ENCODE measurements around the gene DHRS3. TPM values are rescaled to one million over a fixed set of nuclear protein-coding genes. Genes with fewer than 3 reads are reported as not detected.
"Not testable (repeated sequence)": the region's sequence is repeated elsewhere in the genome, so short reads cannot be mapped to it uniquely, and the experiment has no call there.

The DHRS3 gene
- total RNA-seq (2014; rRNA removed; shearing (Covaris generic)) = not detected in 2 replicates

GRCh38 chr1:12617901-12618660, at the start of gene DHRS3:
Gene DHRS3, minus strand, starts transcription at chr1:12618210. Its CDS starts 862 bp downstream, at chr1:12617348.
- DNase-seq (ENCODE audit: low spot score) = no peak

GRCh38 chr1:12666141-12666735, 48.2 kb upstream of the DHRS3 start:
- no peak for DNase-seq (ENCODE audit: low spot score)

- DNase-seq (ENCODE audit: low spot score) = no peak
These were observed 47.5 kb upstream of the DHRS3 start for GRCh38 chr1:12665511-12665910.

- DNase-seq (ENCODE audit: low spot score) = no peak
These were observed 44.5 kb upstream of the DHRS3 start for GRCh38 chr1:12662556-12662955.

GRCh38 chr1:12661606-12662219, 43.7 kb upstream of the DHRS3 start:
- no peak for DNase-seq (ENCODE audit: low spot score)

GRCh38 chr1:12658531-12659453, 40.8 kb upstream of the DHRS3 start:
- peak; percentile 42 for DNase-seq (ENCODE audit: low spot score)

- DNase-seq (ENCODE audit: low spot score) = not testable (repeated sequence)
These were observed 40.0 kb upstream of the DHRS3 start for GRCh38 chr1:12657885-12658512.

GRCh38 chr1:12657060-12657884, 39.3 kb upstream of the DHRS3 start:
- no peak for DNase-seq (ENCODE audit: low spot score)

GRCh38 chr1:12656575-12656974, 38.6 kb upstream of the DHRS3 start:
- no peak for DNase-seq (ENCODE audit: low spot score)

- no peak for DNase-seq (ENCODE audit: low spot score)
These were observed 36.6 kb upstream of the DHRS3 start for GRCh38 chr1:12654657-12655056.

- no peak for DNase-seq (ENCODE audit: low spot score)
These were observed 36.1 kb upstream of the DHRS3 start for GRCh38 chr1:12654004-12654567.

GRCh38 chr1:12649971-12650421, 32.0 kb upstream of the DHRS3 start:
- DNase-seq (ENCODE audit: low spot score) = no peak

GRCh38 chr1:12648741-12649140, 30.7 kb upstream of the DHRS3 start:
- DNase-seq (ENCODE audit: low spot score) = no peak

GRCh38 chr1:12645401-12645800, 27.4 kb upstream of the DHRS3 start:
- DNase-seq (ENCODE audit: low spot score) = not testable (repeated sequence)

- DNase-seq (ENCODE audit: low spot score) = no peak
These were observed 26.8 kb upstream of the DHRS3 start for GRCh38 chr1:12644829-12645228.

GRCh38 chr1:12644237-12644636, 26.2 kb upstream of the DHRS3 start:
- no peak for DNase-seq (ENCODE audit: low spot score)

GRCh38 chr1:12643785-12644184, 25.8 kb upstream of the DHRS3 start, which contains the start of gene AADACL4:
Gene AADACL4, plus strand, starts transcription at chr1:12644085. Its CDS starts 462 bp downstream, at chr1:12644547.
- DNase-seq (ENCODE audit: low spot score) = no peak

GRCh38 chr1:12643079-12643478, 25.1 kb upstream of the DHRS3 start:
- DNase-seq (ENCODE audit: low spot score) = no peak

- DNase-seq (ENCODE audit: low spot score) = no peak
These were observed 22.9 kb upstream of the DHRS3 start for GRCh38 chr1:12640958-12641272.
